K562 treated with DMSO at 1 percent for 4 hours (cell line): Measurements from ENCODE around the gene SCOC. TPM values are rescaled to one million over a fixed set of nuclear protein-coding genes. Genes with fewer than 3 reads are reported as not detected.

Experiments used
- total RNA-seq: library from RNA; unstranded; fragments of 300-600 nt; gene quantifications from 2 replicates; pipeline ENCODE4 v1.2.3, GENCODE V29; 2022; ENCODE audit not compliant: insufficient read depth

SCOC gene
- 21.2 and 21.6 TPM in 2 replicates for total RNA-seq

DNA sequence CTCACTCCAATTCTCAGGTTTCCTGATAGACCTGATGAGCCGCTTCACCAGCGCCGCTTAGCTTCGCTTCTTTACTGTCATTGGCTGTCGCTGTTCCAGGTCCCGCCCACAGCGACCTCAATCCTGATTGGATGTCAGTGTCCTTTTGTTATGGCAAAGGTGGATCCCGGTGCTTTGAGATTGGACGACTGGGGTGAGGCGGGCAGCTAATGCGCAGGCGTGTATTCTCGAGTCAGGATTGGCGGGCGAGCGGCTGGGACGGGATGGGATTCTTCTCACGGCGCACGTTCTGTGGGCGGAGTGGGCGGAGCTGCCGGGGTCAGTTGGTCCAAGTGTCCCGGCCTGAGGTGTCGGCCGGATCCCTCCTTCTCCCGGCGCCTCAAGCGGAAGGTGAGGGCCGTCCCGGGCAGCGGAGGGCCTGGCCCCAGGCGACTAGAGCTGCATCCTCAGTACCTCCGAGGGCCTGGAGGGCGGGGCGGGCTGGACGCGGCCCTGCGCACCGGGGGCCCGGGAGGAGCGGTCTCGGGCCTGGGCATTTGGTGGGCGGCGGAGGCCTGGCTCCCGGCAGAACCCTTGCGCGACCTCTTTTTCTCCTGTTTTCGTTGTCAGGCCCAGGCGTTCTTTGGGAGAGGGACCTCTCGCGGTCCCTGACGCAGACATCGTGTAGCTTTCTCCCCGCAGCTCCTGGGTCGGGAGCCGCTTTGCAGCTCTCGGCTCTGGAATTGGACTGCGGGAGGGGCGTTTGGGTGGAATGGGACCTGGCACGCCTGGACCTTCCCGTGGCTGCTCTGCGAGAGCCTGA, at the start of gene SCOC:
TSS of gene SCOC (plus strand) at position 319 of the 802 bp plus-strand sequence. CDS start 5,525 bp downstream, outside the sequence.

DNA sequence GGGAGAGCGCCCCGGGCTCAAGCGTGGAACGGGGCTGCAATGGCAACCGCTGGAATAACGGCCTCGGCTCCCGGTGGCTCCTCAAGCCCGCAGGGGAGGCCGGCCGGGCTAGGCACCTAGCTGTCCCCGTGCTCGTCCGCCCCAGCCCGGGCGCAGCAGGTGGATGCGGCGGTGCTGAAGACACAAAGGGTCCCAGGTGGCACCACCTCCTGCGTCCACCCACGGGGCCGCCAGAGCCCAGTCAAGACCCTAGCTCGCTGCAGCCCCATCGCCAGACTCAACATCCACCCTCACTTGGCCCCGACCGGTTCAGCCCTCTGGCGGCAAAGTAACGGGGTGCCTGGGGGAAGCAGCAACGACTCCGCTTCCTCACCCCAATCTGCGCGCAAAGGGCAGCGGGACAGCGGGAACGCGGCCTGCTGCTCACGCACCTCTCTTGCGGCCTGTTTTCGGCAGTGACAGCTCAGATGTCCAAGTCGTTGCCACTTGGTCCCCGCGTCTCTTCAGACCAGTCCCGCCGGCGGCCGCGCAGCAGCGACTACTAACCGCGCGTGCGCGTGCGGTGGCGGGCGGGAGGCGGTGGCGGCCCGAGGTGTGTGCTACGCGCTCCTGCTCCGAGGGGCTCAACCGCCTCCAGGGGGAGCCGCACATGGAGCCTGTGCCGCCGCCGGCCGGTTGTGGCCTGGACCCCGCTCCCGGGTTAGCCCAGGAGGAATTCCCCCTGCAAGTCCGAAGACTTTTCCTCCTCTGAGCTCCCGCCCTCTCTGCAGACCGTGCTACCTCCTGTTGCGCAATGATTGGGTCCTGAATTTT, 53.9 kb downstream of the SCOC start, which contains the start of gene CLGN:
TSS of gene CLGN (minus strand) at position 543 of the 813 bp plus-strand sequence. CDS start 14,570 bp downstream, outside the sequence.

Other genes starting within 250 kb of the SCOC start
- 0.52 and 1.5 TPM in 2 replicates for gene MAML3, start 219.5 kb upstream of the SCOC start, total RNA-seq
- gene CLGN, start 54.0 kb downstream of the SCOC start, total RNA-seq: 9.2 and 24.1 TPM in 2 replicates
- gene MGAT4D, start 124.6 kb downstream of the SCOC start, total RNA-seq: not detected in 2 replicates
- 7.6 and 16.7 TPM in 2 replicates for gene ELMOD2, start 150.5 kb downstream of the SCOC start, total RNA-seq
- not detected in 2 replicates for gene UCP1, start 195.3 kb downstream of the SCOC start, total RNA-seq